ENCODE data around the gene STARD9. TPM values are rescaled to one million over a fixed set of nuclear protein-coding genes. Genes with fewer than 3 reads are reported as not detected.

Gene STARD9
- total and polyA plus RNA-seq, 2 of the 13 experiments (the other 11 are each of a cell fraction or from before 2014, with no cell fraction given), result 5.3 to 7.5 TPM

DNA sequence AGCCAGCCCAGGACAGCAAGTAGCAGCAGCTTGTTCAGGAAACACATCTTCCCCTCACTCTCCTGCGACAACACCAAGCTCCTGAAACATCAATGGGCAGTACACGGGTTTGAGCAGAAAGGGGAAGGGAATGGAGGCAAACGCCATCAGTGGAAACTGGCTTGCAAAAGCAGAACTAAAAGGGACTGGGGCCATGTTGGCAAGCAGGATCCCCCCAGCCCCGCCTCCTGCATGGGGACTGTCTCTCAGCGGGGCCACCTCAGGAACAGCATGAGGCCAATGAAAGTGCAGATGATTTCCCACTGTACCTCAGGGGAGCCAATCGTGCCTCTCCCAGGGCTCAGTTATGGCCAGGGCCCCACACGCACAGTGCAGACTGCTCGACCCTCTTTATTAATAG, 154.7 kb downstream of the STARD9 start:
- ChIA-PET POLR2A (no interaction called here), CTCF (ENCODE audit: low intra/inter-chr PET ratio, low total read pairs) (no interaction called here)
- ATAC-seq (no peak; the same call in 2 of the 3 replicates), FAIRE-seq (no peak), DNase-seq (ENCODE audit: low spot score) (no peak)
- in situ Hi-C loops (cut with HindIII; ENCODE audit: extremely low pct_ligation_motif_present, low pct_unique_long_range_greater_than_20kb) (no loop called here), intact Hi-C loops (cut with micrococcal nuclease; ENCODE audit: unreplicated experiment) (no loop called here)
- peaks cover 11% of the 10 kb centered on the region for H3K4me1 ChIP-seq (ENCODE audit: insufficient read depth, low read length)
- peaks cover 47 to 91% of the 10 kb centered on the region in 2 experiments for H3K36me3 ChIP-seq (replicated peaks in 1 of 2; ENCODE audit: control insufficient read depth in 1 of 2, insufficient read depth in 2 of 2, low read length in 2 of 2)
- H3K27me3 ChIP-seq (ENCODE audit: control insufficient read depth in 1 of 2, insufficient read depth in 2 of 2, low read length in 2 of 2), result no peaks in the 10 kb centered on the region
- H3K4me3 ChIP-seq (replicated peaks in 1 of 3; ENCODE audit: insufficient read depth in 1 of 3, low read depth in 2 of 3, low read length in 3 of 3), result no peak overlapping the region
- H2AFZ ChIP-seq (ENCODE audit: low read length), result no peak overlapping the region
- 96% methylated on average over 8 of the region's 8 CpGs for WGBS (ENCODE audit: low lambda C conversion rate)
- H4K20me1 ChIP-seq (ENCODE audit: insufficient read depth, low read length), result no peaks in the 10 kb centered on the region
- H3K9me3 ChIP-seq (ENCODE audit: low read length), result no peaks in the 10 kb centered on the region
- H3K9ac ChIP-seq (ENCODE audit: insufficient read depth, low read depth, low read length), result no peak overlapping the region
- H3K27ac ChIP-seq (ENCODE audit: extremely low read length, insufficient read depth, low read length), result no peak overlapping the region
- BruUV-seq (replicated peaks), result no TSS peak
- H3K79me2 ChIP-seq (ENCODE audit: insufficient read depth, low read length), result peaks cover 3% of the 10 kb centered on the region
- no peak overlapping the region for H3K4me2 ChIP-seq (ENCODE audit: low read depth, low read length)
- no peak for TF ChIP-seq PAWR (CRISPR knock-in tag; IDR thresholded peaks at IDR 0.05; ENCODE audit: borderline replicate concordance)
- no peak for TF ChIP-seq ZNF841 (CRISPR knock-in tag; IDR thresholded peaks at IDR 0.05; ENCODE audit: borderline replicate concordance)
- no peak for TF ChIP-seq ZMYM2 (CRISPR knock-in tag; IDR thresholded peaks at IDR 0.05)
- TF ChIP-seq ZBTB42 (CRISPR knock-in tag; IDR thresholded peaks at IDR 0.05), result no peak
- TF ChIP-seq, protein P1, sequence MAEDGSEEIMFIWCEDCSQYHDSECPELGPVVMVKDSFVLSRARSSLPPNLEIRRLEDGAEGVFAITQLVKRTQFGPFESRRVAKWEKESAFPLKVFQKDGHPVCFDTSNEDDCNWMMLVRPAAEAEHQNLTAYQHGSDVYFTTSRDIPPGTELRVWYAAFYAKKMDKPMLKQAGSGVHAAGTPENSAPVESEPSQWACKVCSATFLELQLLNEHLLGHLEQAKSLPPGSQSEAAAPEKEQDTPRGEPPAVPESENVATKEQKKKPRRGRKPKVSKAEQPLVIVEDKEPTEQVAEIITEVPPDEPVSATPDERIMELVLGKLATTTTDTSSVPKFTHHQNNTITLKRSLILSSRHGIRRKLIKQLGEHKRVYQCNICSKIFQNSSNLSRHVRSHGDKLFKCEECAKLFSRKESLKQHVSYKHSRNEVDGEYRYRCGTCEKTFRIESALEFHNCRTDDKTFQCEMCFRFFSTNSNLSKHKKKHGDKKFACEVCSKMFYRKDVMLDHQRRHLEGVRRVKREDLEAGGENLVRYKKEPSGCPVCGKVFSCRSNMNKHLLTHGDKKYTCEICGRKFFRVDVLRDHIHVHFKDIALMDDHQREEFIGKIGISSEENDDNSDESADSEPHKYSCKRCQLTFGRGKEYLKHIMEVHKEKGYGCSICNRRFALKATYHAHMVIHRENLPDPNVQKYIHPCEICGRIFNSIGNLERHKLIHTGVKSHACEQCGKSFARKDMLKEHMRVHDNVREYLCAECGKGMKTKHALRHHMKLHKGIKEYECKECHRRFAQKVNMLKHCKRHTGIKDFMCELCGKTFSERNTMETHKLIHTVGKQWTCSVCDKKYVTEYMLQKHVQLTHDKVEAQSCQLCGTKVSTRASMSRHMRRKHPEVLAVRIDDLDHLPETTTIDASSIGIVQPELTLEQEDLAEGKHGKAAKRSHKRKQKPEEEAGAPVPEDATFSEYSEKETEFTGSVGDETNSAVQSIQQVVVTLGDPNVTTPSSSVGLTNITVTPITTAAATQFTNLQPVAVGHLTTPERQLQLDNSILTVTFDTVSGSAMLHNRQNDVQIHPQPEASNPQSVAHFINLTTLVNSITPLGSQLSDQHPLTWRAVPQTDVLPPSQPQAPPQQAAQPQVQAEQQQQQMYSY (CRISPR knock-in tag; IDR thresholded peaks at IDR 0.05), result no peak
- TF ChIP-seq, protein P2, sequence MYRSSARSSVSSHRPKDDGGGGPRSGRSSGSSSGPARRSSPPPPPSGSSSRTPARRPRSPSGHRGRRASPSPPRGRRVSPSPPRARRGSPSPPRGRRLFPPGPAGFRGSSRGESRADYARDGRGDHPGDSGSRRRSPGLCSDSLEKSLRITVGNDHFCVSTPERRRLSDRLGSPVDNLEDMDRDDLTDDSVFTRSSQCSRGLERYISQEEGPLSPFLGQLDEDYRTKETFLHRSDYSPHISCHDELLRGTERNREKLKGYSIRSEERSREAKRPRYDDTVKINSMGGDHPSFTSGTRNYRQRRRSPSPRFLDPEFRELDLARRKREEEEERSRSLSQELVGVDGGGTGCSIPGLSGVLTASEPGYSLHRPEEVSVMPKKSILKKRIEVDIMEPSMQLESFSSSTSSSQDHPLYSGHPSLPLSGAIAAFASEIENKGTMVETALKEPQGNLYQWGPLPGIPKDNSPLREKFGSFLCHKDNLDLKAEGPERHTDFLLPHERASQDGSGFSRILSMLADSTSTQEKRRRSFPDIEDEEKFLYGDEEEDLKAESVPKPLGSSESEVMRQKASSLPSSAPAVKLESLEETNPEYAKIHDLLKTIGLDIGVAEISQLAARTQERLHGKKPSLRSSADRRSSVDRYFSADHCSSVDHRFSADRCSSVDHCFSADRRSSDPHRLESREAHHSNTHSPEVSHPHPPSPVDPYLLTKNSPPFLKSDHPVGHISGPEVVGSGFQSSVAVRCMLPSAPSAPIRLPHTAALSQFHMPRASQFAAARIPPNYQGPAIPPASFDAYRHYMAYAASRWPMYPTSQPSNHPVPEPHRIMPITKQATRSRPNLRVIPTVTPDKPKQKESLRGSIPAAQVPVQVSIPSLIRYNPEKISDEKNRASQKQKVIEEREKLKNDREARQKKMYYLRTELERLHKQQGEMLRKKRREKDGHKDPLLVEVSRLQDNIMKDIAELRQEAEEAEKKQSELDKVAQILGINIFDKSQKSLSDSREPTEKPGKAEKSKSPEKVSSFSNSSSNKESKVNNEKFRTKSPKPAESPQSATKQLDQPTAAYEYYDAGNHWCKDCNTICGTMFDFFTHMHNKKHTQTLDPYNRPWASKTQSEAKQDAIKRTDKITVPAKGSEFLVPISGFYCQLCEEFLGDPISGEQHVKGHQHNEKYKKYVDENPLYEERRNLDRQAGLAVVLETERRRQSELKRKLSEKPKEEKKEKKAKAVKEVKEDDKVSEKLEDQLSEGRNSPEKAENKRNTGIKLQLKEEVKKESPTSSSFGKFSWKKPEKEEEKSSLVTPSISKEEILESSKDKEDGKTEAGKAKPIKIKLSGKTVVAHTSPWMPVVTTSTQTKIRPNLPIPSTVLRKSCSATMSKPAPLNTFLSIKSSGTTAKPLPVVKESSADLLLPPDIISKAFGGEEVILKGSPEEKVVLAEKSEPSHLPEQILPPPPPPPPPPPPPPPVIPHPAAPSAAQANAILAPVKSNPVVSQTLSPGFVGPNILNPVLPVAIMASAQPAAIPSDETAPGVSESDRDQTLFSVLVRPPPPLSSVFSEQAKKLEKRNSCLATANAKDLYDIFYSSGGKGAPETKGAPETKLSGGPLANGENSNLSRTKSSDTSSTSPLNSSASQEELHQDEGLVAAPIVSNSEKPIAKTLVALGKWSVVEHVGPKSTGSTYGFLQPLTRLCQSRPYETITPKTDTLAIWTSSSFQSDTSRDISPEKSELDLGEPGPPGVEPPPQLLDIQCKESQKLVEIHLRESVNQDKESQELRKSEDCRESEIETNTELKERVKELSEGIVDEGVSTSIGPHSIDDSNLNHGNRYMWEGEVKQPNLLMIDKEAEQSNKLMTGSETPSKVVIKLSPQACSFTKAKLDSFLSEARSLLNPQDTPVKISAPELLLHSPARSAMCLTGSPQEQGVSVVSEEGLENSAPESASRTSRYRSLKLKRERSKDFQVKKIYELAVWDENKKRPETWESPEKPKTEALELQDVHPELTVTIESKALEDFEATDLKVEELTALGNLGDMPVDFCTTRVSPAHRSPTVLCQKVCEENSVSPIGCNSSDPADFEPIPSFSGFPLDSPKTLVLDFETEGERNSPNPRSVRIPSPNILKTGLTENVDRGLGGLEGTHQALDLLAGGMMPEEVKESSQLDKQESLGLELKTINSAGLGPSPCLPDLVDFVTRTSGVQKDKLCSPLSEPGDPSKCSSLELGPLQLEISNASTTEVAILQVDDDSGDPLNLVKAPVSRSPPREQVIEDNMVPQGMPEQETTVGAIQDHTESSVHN (CRISPR knock-in tag; IDR thresholded peaks at IDR 0.05), result no peak
- TF ChIP-seq ZNF747 (CRISPR knock-in tag; IDR thresholded peaks at IDR 0.05; ENCODE audit: borderline replicate concordance), result no peak
- TF ChIP-seq MEF2D (CRISPR knock-in tag; IDR thresholded peaks at IDR 0.05), result no peak
- no peak for TF ChIP-seq TCF12 (IDR thresholded peaks at IDR 0.05)
- TF ChIP-seq TCF12 (CRISPR knock-in tag; IDR thresholded peaks at IDR 0.05), result no peak
- no peak for TF ChIP-seq MIXL1 (CRISPR knock-in tag; IDR thresholded peaks at IDR 0.05)
- no peak for TF ChIP-seq ZNF205 (CRISPR knock-in tag; IDR thresholded peaks at IDR 0.05)
- TF ChIP-seq ZNF446 (CRISPR knock-in tag; IDR thresholded peaks at IDR 0.05), result no peak
- no peak for TF ChIP-seq ASH2L (IDR thresholded peaks at IDR 0.05; ENCODE audit: insufficient read length, low read depth, low read length)
- no peak for TF ChIP-seq RAD51 (IDR thresholded peaks at IDR 0.05; ENCODE audit: borderline replicate concordance)
- no peak for TF ChIP-seq ZKSCAN1 (IDR thresholded peaks at IDR 0.05; ENCODE audit: low read length)
